ENCODE data around the gene EREG.
"Not testable (repeated sequence)": the region's sequence is repeated elsewhere in the genome, so short reads cannot be mapped to it uniquely, and the experiment has no call there.

The EREG gene

GRCh38 chr4:74339501-74339900, 25.4 kb upstream of the EREG start:
- DNase-seq, result no peak
- intact Hi-C loops (cut with DNase I), result no loop called here

DNA sequence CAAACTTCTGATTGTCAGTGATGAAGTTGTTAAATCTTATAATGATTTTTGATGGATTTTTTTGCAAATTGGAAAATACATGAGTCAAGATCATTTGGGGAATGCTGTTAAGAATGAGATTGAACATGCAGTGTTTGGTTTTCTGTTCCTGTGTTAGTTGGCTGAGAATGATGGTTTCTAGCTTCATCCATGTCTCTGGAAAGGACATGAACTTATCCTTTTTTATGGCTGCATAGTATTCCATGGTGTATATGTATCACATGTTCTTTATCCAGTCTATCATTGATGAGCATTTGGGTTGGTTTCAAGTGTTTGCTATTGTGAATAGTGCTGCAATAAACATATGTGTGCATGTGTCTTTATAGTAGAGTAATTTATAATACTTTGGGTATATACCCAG, 24.5 kb upstream of the EREG start:
- intact Hi-C loops (cut with DNase I); DNase-seq: not testable (repeated sequence)

GRCh38 chr4:74344031-74344430, 20.9 kb upstream of the EREG start:
- DNase-seq, result no peak
- intact Hi-C loops (cut with DNase I), result no loop called here

- no peak for DNase-seq
- intact Hi-C loops (cut with DNase I), result no loop called here
These were observed 11.1 kb upstream of the EREG start for GRCh38 chr4:74353858-74354257.

GRCh38 chr4:74357965-74358364, 7.0 kb upstream of the EREG start:
- intact Hi-C loops (cut with DNase I), result no loop called here

DNA sequence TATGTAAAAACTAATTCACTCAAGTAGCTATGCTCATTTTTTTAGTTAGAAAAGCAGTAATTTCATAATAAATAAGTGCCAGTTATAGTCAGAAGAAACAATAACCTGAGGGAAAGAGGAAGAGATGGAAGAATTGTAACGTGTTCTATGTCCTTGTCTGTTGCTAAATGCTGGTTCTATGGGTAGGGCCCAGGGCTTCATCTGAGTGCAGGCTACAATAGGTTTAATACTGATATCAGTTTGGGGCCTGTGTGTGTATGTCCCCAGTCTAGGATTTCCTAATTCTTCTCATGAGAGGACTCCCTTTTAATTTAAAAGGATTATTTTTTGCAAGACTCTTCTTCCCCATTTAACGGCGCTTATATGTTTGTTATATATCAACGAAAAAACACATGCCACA, 3.3 kb upstream of the EREG start:
- intact Hi-C loops (cut with DNase I), result no loop called here
- DNase-seq, result no peak

More at GRCh38 chr4:74357965-74358364, 7.0 kb upstream of the EREG start:
- no peak for DNase-seq

DNA sequence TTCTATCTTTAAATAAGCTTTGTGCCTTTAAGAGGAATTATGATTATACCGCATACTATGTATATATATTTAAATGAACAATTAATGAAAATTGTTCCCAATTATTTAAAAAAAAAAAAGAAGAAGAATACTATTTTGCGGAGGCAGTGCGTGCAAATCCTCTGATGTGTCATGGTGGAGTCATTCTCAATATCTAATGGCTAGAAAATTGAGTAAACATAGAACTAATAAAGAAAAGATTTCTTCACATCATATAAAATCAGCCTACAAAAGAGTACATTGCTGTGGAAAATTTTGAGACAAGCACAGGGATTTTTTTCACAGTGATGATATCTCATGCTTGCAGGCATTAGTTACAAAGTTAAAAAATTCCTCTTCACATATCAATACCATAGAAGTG, 2.6 kb upstream of the EREG start:
- intact Hi-C loops (cut with DNase I), result no loop called here
- no peak for DNase-seq

GRCh38 chr4:74364256-74364651, 691 bp upstream of the EREG start:
- intact Hi-C loops (cut with DNase I), result no loop called here

GRCh38 chr4:74365761-74366160, 816 bp downstream of the EREG start:
- intact Hi-C loops (cut with DNase I), result no loop called here
- DNase-seq, result peak in 1 of 10 donors; percentile 41

More at GRCh38 chr4:74364256-74364651, 691 bp upstream of the EREG start:
- no peak for DNase-seq

DNA sequence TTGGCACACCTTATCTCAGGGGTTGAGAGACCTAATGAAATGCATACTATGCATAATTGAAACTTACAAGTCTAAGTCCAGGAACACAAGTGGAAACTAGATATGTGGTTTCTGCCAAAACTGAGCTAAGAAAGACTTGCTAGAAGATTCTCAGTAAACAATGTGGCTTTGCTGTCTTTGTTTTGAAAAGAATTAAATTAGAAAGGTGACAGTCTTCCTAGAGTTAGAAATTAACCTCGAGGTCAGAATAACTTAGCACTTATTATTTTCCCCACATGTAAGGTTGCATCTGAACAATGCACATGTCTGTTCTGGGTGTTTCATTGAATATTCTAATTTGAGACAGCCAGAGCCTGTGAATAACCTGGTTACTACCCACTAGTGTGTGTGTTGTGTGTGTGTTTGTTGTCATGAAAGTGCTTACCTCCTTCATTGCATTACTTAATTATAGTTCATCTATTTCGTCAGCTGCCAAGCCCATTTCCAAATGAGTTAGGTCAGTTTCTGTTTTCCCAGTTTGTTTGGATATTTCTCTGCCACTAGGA, 1.5 kb downstream of the EREG start:
- intact Hi-C loops (cut with DNase I), result no loop called here
- DNase-seq, result no peak

DNA sequence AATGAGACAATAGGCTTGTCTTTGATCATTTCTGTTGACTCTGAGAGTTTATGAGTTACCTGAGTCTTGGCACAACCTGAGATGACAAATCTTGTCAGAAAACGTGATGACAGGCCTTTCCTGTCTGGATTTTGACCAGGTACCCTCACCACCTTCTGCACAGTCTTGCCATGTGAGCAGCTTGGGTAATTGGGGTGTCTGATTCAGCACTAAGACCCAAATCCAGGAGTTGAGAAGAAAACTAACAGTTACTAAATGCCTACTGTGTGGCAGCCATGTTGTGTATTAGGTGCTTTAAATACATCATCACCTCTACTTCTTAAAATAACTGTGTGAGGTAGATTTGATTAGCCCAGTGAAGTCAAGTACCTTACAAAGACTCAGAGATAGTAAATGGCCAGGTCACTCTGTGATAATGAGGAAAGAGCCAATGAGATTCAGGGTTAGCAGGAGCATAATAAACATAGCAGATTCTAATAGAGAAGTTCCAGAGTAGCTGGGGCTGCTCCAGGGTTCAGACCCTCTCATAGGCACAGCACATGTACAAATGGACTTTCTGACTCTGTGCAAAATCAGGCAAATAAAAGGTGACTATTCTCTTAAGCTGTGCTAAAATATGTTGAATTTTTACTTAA, 2.8 kb downstream of the EREG start:
- DNase-seq, result no peak
- intact Hi-C loops (cut with DNase I), result no loop called here

DNA sequence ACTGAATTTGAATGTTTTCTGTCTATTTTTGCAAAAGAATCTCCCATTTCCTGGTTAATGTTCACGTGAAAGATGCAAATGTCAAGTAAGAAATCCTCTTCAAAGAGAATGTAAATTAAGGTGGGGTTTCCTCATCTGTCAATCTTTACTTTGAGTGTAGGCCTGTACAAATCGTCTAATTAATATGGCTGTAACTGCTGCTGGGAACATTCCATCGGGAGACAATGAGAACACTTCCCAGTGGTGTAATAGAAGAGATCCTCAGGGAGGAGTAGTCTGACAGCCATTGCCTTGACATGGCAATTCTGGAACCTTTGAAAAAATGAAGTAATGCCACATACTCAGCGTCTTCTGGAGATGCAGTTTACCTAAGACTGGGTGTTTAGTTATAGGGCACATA, 3.7 kb downstream of the EREG start:
- no peak for DNase-seq
- intact Hi-C loops (cut with DNase I), result no loop called here

GRCh38 chr4:74369855-74370254, 4.9 kb downstream of the EREG start:
- no peak for DNase-seq
- intact Hi-C loops (cut with DNase I), result no loop called here

DNA sequence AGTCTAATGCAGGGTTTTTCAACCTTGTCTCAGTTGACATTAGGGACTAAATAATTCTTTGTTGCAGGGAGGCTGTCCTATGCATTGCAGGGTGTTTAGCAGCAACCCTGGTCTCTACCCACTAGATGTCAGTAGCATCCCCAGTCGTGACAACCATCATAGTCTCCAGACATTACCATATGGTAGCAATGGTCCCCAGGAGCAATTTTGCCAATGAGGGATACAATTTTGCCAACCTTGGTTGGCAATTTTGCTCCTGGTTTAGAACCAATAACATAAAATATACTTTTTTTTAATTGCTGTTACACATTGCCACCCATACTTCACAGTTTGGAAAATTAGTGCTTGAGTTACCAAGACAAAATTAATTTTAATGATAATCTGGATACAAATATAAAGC, 6.0 kb downstream of the EREG start:
- peak in 1 of 10 donors; percentile 14 for DNase-seq
- intact Hi-C loops (cut with DNase I), result no loop called here

DNA sequence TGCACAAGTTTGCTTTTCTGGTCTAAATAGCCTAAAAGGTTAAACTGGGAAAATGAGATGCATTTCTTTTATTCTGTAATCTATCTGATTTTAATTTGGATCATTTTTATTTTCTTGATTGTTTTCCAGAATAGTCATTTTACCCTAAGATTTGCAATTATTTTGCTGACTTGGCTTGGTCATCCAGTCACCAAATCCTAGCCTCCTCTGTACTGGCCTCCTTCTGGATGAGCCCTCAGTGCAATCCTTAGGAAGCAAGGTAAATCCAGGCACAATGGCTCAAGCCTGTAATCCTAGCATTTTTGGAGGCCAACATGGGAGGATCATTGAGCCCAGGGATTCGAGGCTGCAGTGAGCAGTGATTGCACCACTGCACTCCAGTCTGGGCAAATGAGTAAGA, 9.2 kb downstream of the EREG start:
- no peak for DNase-seq
- intact Hi-C loops (cut with DNase I), result no loop called here

GRCh38 chr4:74374561-74375327, 9.8 kb downstream of the EREG start:
- intact Hi-C loops (cut with DNase I), result loop anchor here (5.0 kb wide), 1 partner anchor 298 kb away; no protein-coding TSS in a partner anchor
- DNase-seq, result peak in 2 of 10 donors; percentile 32 to 39

DNA sequence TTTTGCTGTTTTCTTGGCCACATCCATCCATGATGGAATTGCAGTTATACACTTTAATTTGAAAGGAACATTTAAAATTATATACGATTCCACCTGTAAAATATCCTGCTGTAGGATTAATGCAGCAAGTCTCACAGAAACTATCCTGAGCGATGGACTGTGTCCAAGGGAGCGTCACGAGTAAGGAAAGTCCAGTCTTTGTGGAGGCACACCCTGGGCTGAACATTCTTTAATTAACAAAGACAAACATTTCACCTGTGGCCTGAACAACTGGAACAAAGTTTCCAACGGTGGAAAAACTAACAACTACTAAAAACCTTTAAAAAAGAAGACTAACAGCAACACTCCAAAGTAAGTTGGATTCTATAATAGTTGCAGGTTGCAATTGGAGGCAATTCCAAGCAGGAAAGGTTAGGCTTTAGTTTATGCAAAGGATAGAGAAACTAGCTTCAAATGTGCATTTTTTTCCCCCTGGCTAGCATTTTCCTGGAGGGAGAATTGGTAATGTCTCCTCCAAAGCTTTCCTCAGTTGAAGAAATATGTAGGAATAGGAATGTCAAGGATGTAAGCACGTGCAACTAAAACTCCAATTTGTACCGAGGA, 11.0 kb downstream of the EREG start:
- DNase-seq, result no peak
- intact Hi-C loops (cut with DNase I), result loop anchor here (5.0 kb wide), 1 partner anchor 296 kb away; no protein-coding TSS in a partner anchor

DNA sequence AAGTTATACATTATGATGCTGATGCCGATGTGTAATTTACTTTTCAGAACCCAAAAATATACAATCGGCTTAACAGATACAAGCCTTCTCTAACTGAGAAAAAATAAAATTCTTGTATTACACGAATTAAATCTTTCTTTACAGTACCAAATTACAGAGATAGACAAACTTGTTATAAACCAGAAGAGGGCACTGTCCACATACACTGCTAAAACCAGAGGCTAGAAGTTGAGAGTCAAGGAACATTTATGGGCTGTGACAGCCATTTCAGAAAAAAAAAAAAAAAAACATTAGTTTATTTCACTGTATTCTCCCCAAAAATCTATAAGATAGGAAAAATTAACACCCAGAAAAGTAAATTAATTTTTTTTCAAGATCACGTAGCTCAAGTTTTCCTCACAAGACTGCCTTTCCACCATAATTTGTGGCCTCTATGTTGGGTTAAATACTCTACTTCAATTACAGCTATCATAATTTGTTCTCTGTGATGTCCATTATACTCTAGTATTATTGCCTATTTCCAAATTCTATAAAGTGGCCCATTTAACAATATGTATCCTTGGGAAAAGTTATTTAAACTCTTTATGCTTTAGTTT, 12.0 kb downstream of the EREG start:
- no peak for DNase-seq
- intact Hi-C loops (cut with DNase I), result loop anchor here (1.0 to 5.0 kb wide), 2 partner anchors 155 to 295 kb away; no protein-coding TSS in a partner anchor

DNA sequence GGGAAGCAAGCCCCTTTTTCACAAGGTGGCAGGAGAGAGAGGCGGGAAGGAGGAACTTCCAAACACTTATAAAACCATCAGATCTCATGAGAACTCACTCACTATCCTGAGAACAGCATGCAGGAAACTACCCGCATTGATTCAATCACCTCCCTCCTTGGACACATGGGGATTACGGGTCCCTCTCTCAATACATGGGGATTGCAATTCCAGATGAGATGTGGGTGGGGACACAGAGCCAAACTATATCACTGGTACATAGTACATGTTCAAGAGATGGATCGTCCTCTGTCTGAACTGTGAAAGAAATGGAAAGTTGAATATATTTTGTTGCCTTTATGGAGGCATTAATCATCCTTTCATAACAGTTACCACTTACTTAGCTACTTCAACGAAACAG, 12.8 kb downstream of the EREG start:
- intact Hi-C loops (cut with DNase I), result loop anchor here (1.0 to 5.0 kb wide), 2 partner anchors 155 to 295 kb away; no protein-coding TSS in a partner anchor
- no peak for DNase-seq

DNA sequence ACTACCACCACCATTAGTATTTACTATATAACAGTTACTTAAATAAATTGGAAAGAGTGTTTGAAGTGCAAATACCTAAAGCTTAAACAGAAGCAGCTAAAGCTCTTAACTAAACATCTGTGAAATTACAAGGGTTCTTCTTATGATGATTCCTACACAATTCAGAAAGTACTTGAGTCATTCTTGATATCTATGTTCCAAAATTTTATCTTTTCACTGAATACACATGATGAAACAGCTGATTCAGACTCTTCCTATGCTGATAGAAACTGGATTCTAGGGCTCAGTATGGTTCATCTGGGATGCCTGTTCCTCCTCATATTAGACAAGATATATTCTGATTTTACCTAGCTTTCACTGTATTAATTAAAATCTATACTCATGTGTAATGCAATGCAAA, 13.6 kb downstream of the EREG start:
- intact Hi-C loops (cut with DNase I), result loop anchor here (5.0 kb wide), 1 partner anchor 294 kb away; no protein-coding TSS in a partner anchor

GRCh38 chr4:74379912-74380311, 15.0 kb downstream of the EREG start:
- intact Hi-C loops (cut with DNase I), result loop anchor here (5.0 kb wide), 1 partner anchor 292 kb away; no protein-coding TSS in a partner anchor
- no peak for DNase-seq

More for the DNA sequence above, 13.6 kb downstream of the EREG start:
- no peak for DNase-seq

Data from posterior cingulate gyrus (tissue), 11 donors.